ENCODE data around the gene MCF2L2. TPM values are rescaled to one million over a fixed set of nuclear protein-coding genes. Genes with fewer than 3 reads are reported as not detected.

Gene MCF2L2
- total and polyA plus RNA-seq, 2 donors (not counting 1 experiment from before 2014, with no cell fraction given), result 0.03 to 1.6 TPM

GRCh38 chr3:183410759-183411158 is 17.7 kb downstream of the MCF2L2 start:
- Histone ChIP-seq H4K20me1 (ENCODE audit: control insufficient read depth, insufficient read depth, low read length, poor library complexity, severe bottlenecking) (no peaks in the 10 kb centered on the region), H3K79me2 (ENCODE audit: control insufficient read depth, insufficient read depth, low read length) (no peaks in the 10 kb centered on the region)
- no peaks in the 10 kb centered on the region for H3K9me3 Mint-ChIP-seq (ENCODE audit: insufficient read depth)

GRCh38 chr3:183410280-183410679 is 18.1 kb downstream of the MCF2L2 start:
- H3K27me3 ChIP-seq (replicated peaks in 1 of 4; ENCODE audit: control extremely low read depth in 1 of 4, control insufficient read depth in 3 of 4, insufficient read depth in 4 of 4, low read length in 3 of 4), result no peaks in the 10 kb centered on the region
- intact Hi-C loops (cut with micrococcal nuclease), result no loop called here
- H3K79me2 ChIP-seq (ENCODE audit: control insufficient read depth, insufficient read depth, low read length), result no peaks in the 10 kb centered on the region
- CTCF ChIA-PET, result interaction anchor here (0.6 to 1.3 kb wide), 3 partner anchors 22 to 430 kb away, joined by 3 read pairs; no protein-coding TSS in a partner anchor
- H3K4me1 ChIP-seq (ENCODE audit: control insufficient read depth in 2 of 2, insufficient read depth in 2 of 2, low read length in 2 of 2), result no peaks in the 10 kb centered on the region
- no peak for DNase-seq
- no peak overlapping the region for H2AFZ ChIP-seq (ENCODE audit: insufficient read depth, low read depth, low read length, poor library complexity, severe bottlenecking)
- Mint-ChIP-seq H3K27me3 (peaks cover 6% of the 10 kb centered on the region), H3K27ac (no peak overlapping the region), H3K4me3 (no peak overlapping the region), H3K9me3 (ENCODE audit: insufficient read depth) (no peaks in the 10 kb centered on the region), H3K4me1 (no peaks in the 10 kb centered on the region)
- H4K20me1 ChIP-seq (ENCODE audit: control insufficient read depth, insufficient read depth, low read length, poor library complexity, severe bottlenecking), result no peaks in the 10 kb centered on the region
- no peaks in the 10 kb centered on the region for H3K9me3 ChIP-seq (ENCODE audit: control extremely low read depth in 1 of 3, control insufficient read depth in 2 of 3, insufficient read depth in 1 of 3, low read length in 2 of 3)
- H3K4me3 ChIP-seq (ENCODE audit: control extremely low read depth in 1 of 5, extremely low read depth in 1 of 5, insufficient read depth in 1 of 5, low read depth in 2 of 5, low read length in 4 of 5), result no peak overlapping the region
- no peak overlapping the region for H3K4me2 ChIP-seq (replicated peaks; ENCODE audit: low read depth, low read length, poor library complexity, severe bottlenecking)
- H3K9ac ChIP-seq (ENCODE audit: low read length), result no peak overlapping the region
- POLR2A ChIA-PET, result no interaction called here
- ATAC-seq (ENCODE audit: low read depth), result no peak
- H3K27ac ChIP-seq (ENCODE audit: low read length in 2 of 2), result no peak overlapping the region
- no peaks in the 10 kb centered on the region for H3K36me3 ChIP-seq (replicated peaks in 1 of 2; ENCODE audit: control extremely low read depth in 1 of 2, control insufficient read depth in 1 of 2, extremely low read depth in 1 of 2, insufficient read depth in 2 of 2, low read length in 1 of 2)
- TF ChIP-seq CTCF (IDR thresholded peaks at IDR 0.05), result no peak
- no peak for TF ChIP-seq EZH2 (IDR thresholded peaks at IDR 0.05; ENCODE audit: borderline replicate concordance, insufficient read depth, low read depth, low read length, poor library complexity, severe bottlenecking)
- 56% methylated on average over 5 of the region's 5 CpGs for WGBS (ENCODE audit: insufficient coverage)

More at GRCh38 chr3:183410759-183411158, 17.7 kb downstream of the MCF2L2 start:
- Histone ChIP-seq H3K4me2 (replicated peaks; ENCODE audit: low read depth, low read length, poor library complexity, severe bottlenecking) (no peak overlapping the region), H3K36me3 (replicated peaks in 1 of 2; ENCODE audit: control extremely low read depth in 1 of 2, control insufficient read depth in 1 of 2, extremely low read depth in 1 of 2, insufficient read depth in 2 of 2, low read length in 1 of 2) (no peaks in the 10 kb centered on the region), H3K9ac (ENCODE audit: low read length) (no peak overlapping the region), H3K4me3 (ENCODE audit: control extremely low read depth in 1 of 5, extremely low read depth in 1 of 5, insufficient read depth in 1 of 5, low read depth in 2 of 5, low read length in 4 of 5) (no peak overlapping the region), H3K4me1 (ENCODE audit: control insufficient read depth in 2 of 2, insufficient read depth in 2 of 2, low read length in 2 of 2) (no peaks in the 10 kb centered on the region), H3K9me3 (ENCODE audit: control extremely low read depth in 1 of 3, control insufficient read depth in 2 of 3, insufficient read depth in 1 of 3, low read length in 2 of 3) (no peaks in the 10 kb centered on the region), H3K27ac (ENCODE audit: low read length in 2 of 2) (no peak overlapping the region), H3K27me3 (replicated peaks in 1 of 4; ENCODE audit: control extremely low read depth in 1 of 4, control insufficient read depth in 3 of 4, insufficient read depth in 4 of 4, low read length in 3 of 4) (no peaks in the 10 kb centered on the region), H2AFZ (ENCODE audit: insufficient read depth, low read depth, low read length, poor library complexity, severe bottlenecking) (no peak overlapping the region)
- Mint-ChIP-seq H3K4me1 (no peaks in the 10 kb centered on the region), H3K27ac (no peak overlapping the region), H3K4me3 (no peak overlapping the region), H3K27me3 (peaks cover 6% of the 10 kb centered on the region)
- POLR2A ChIA-PET, result no interaction called here
- CTCF ChIA-PET, result interaction anchor here (1.0 to 1.3 kb wide), 2 partner anchors 23 to 297 kb away, joined by 3 to 4 read pairs; no protein-coding TSS in a partner anchor
- ATAC-seq (ENCODE audit: low read depth), result no peak
- intact Hi-C loops (cut with micrococcal nuclease), result no loop called here
- no peak for DNase-seq
- TF ChIP-seq EZH2 (IDR thresholded peaks at IDR 0.05; ENCODE audit: borderline replicate concordance, insufficient read depth, low read depth, low read length, poor library complexity, severe bottlenecking), result no peak
- TF ChIP-seq CTCF (IDR thresholded peaks at IDR 0.05), result no peak

Measured in B cell (primary cell).